CD4-positive, alpha-beta memory T cell (primary cell): Measurements from ENCODE around the gene SUN2. TPM values are rescaled to one million over a fixed set of nuclear protein-coding genes. Genes with fewer than 3 reads are reported as not detected.

Source experiments
- CTCF ChIA-PET: fragments of 350-600 bp; sonication (Branson Sonifier 250); formaldehyde crosslinking; loops from one replicate; lab custom pipeline; 2021; ENCODE audit warnings: inconsistent platforms; ENCODE audit not compliant: partially characterized antibody; lab: Charles Lee
- POLR2A ChIA-PET: fragments of 350-600 bp; sonication (Branson Sonifier 250); formaldehyde crosslinking; loops from one replicate; lab custom pipeline; 2021; ENCODE audit not compliant: partially characterized antibody; lab: Charles Lee
- DNase-seq, 5 donors: peaks; one replicate each; pipeline versions ENCODE4 v3.0.0 to v3.0.0-alpha.2; 2020 to 2022; ENCODE audit warnings: mixed read lengths in 1 of 5
- H3K27ac ChIP-seq: one replicate; pipeline ENCODE4 v1.7.0; 2013; ENCODE audit warnings: low read depth, low read length
- H3K27me3 ChIP-seq: 2 replicates; pipeline ENCODE4 v1.7.0; 2013; ENCODE audit warnings: mild to moderate bottlenecking, low read length, moderate library complexity; ENCODE audit not compliant: insufficient read depth
- H3K36me3 ChIP-seq: 2 replicates; pipeline ENCODE4 v1.7.0; 2013; ENCODE audit warnings: mild to moderate bottlenecking, low read length, moderate library complexity; ENCODE audit not compliant: insufficient read depth
- H3K4me1 ChIP-seq: 2 replicates; pipeline ENCODE4 v1.7.0; 2013; ENCODE audit warnings: mild to moderate bottlenecking, low read length, moderate library complexity; ENCODE audit not compliant: insufficient read depth
- H3K4me3 ChIP-seq, 2 donors: one replicate each; pipeline ENCODE4 v1.7.0; 2013; ENCODE audit warnings: low read length in 2 of 2, mild to moderate bottlenecking in 1 of 2
- H3K9me3 ChIP-seq, 2 donors: one replicate each; pipeline ENCODE4 v1.7.0; 2013; ENCODE audit warnings: low read length in 2 of 2, control low read depth in 1 of 2; ENCODE audit not compliant: control insufficient read depth in 1 of 2
- H3K27ac Mint-ChIP-seq, 7 donors: one replicate each; pipeline ENCODE4 v1.8.0; 2020 to 2021; ENCODE audit warnings: mixed read lengths in 7 of 7, mild to moderate bottlenecking in 6 of 7, inconsistent platforms in 3 of 7, moderate library complexity in 3 of 7
- H3K27me3 Mint-ChIP-seq, 2 donors: one replicate each; pipeline ENCODE4 v1.8.0; 2020 to 2021; ENCODE audit warnings: mixed read lengths in 2 of 2
- H3K36me3 Mint-ChIP-seq, 2 donors: one replicate each; pipeline ENCODE4 v1.8.0; 2020 to 2021; ENCODE audit warnings: mixed read lengths in 2 of 2, inconsistent platforms in 1 of 2, mild to moderate bottlenecking in 1 of 2
- H3K4me1 Mint-ChIP-seq, 4 donors: one replicate each; pipeline ENCODE4 v1.8.0; 2020 to 2021; ENCODE audit warnings: mixed read lengths in 4 of 4, mild to moderate bottlenecking in 1 of 4
- H3K4me3 Mint-ChIP-seq, 8 donors: one replicate each; pipeline ENCODE4 v1.8.0; 2020 to 2021; ENCODE audit warnings: mixed read lengths in 8 of 8, mild to moderate bottlenecking in 7 of 8, moderate library complexity in 6 of 8, inconsistent platforms in 3 of 8
- H3K9me3 Mint-ChIP-seq, 8 donors: one replicate each; pipeline ENCODE4 v1.8.0; 2020 to 2021; ENCODE audit warnings: mixed read lengths in 8 of 8, mild to moderate bottlenecking in 5 of 8, inconsistent platforms in 3 of 8, moderate library complexity in 1 of 8
- intact Hi-C: fragments of 100-400 bp; cut with micrococcal nuclease; formaldehyde crosslinking; loops from one replicate; pipeline ENCODE4 v1.15.1; 2023
- polyA plus RNA-seq, 2 donors: library from polyadenylated mRNA; unstranded; fragments of 300-500 nt; fragmentation: Illumina TruSeq; gene quantifications; one replicate each; pipeline ENCODE4 v1.2.3, GENCODE V29; 2021
- total RNA-seq, 2 experiments: library from RNA; stranded (reverse); gene quantifications; one replicate each; pipeline ENCODE4 v1.2.3, GENCODE V29; 2021

Gene SUN2
- total and polyA plus RNA-seq, 4 experiments from 2014 or later: 323 to 1,004 (median 815) TPM

DNA sequence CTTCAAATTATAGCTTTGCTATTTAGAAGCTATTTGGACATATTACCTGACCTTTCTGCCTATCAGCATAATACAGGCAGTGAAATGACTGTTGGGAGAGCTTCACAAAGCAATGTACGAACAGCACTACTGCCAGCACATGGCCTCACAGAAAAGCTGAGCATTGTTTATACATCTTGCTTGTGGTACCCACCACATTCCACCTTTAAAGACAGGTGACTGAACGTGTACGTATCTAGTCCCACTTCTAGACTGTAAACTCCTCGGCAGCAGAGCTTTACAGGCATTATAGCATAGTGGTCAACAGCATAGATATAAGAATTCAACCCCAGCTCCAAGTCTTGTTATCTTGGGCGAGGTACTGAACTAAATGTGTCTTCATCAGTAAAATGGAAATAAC, 56.7 kb downstream of the SUN2 start:
- H3K36me3 ChIP-seq: no peaks in the 10 kb centered on the region
- intact Hi-C loops: no loop called here
- peaks cover 52% of the 10 kb centered on the region for H3K4me1 ChIP-seq
- Mint-ChIP-seq H3K36me3 (peaks cover 3 to 33% of the 10 kb centered on the region in 2 donors), H3K9me3 (peaks cover 0 to 5% (median 0%) of the 10 kb centered on the region in 8 donors), H3K4me1 (peaks cover 52 to 66% (median 57%) of the 10 kb centered on the region in 4 donors), H3K4me3 (peak overlapping the region; percentile 90 to 94 (median 92)), H3K27me3 (peaks cover 0 to 4% of the 10 kb centered on the region in 2 donors), H3K27ac (peak overlapping the region; percentile 98 to 100 (median 98))
- peak overlapping the region; percentile 98 for H3K27ac ChIP-seq
- POLR2A ChIA-PET: interaction anchor here (0.9 to 8.5 kb wide), 14 partner anchors 8 to 1056 kb away, joined by 3 to 84 read pairs (median 4); partner anchors contain the start of genes CBX6, CBY1, FAM227A and SUN2
- no peaks in the 10 kb centered on the region for H3K9me3 ChIP-seq
- H3K4me3 ChIP-seq: peak overlapping the region; percentile 13 to 79
- no peaks in the 10 kb centered on the region for H3K27me3 ChIP-seq
- CTCF ChIA-PET: interaction anchor here (1.9 to 5.2 kb wide), 3 partner anchors 17 to 647 kb away, joined by 5 to 49 read pairs (median 5); partner anchors contain the start of gene TOMM22
- DNase-seq: no peak

DNA sequence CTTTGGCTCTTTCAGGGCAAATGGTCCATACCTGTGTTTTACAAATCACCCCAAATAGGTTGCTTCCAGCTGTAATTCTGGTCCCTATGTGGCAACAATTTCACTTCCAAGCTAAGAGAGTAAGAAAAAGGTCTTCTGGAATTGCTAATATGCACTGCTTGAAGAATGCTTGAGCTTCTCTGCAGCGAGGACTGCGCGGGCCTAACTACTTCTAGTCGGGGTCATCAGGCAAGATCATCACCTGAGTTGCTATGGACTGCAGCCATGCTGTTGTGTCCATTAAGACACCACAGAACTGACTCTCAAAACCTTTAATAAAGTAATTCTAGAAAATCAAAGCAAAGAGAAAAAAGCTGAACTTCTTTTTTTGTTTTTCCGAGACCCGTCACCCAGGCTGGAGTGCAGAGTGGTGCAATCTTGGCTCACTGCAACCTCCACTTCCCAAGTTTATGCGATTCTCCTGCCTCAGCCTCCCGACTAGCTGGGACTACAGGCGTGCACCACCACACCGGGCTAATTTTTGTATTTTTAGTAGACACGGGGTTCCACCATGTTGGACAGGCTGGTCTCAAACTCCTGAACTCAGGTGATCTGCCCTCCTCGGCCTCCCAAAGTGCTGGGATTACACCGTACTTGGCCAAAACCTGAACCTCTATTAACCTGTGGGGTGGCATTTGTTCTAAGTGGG, 57.2 kb downstream of the SUN2 start:
- H3K4me3 Mint-ChIP-seq: peak overlapping the region in 7 of 8 donors; percentile 72 to 93 (median 91)
- no peaks in the 10 kb centered on the region for H3K27me3 ChIP-seq
- H3K9me3 Mint-ChIP-seq: peaks cover 0 to 5% (median 0%) of the 10 kb centered on the region in 8 donors
- H3K27ac ChIP-seq: peak overlapping the region; percentile 98
- POLR2A ChIA-PET: interaction anchor here (0.9 to 8.5 kb wide), 16 partner anchors 7 to 1055 kb away, joined by 3 to 84 read pairs (median 4); partner anchors contain the start of genes CBX6, CBY1, FAM227A and GTPBP1
- no peaks in the 10 kb centered on the region for H3K9me3 ChIP-seq
- H3K27ac Mint-ChIP-seq: peak overlapping the region; percentile 98 to 100 (median 98)
- CTCF ChIA-PET: interaction anchor here (1.2 to 5.2 kb wide), 4 partner anchors 17 to 646 kb away, joined by 3 to 49 read pairs (median 5); partner anchors contain the start of gene TOMM22
- DNase-seq: peak in 1 of 5 donors; percentile 9
- no peaks in the 10 kb centered on the region for H3K36me3 ChIP-seq
- H3K4me3 ChIP-seq: no peak overlapping the region
- H3K36me3 Mint-ChIP-seq: peaks cover 3 to 33% of the 10 kb centered on the region in 2 donors
- intact Hi-C loops: no loop called here
- H3K27me3 Mint-ChIP-seq: peaks cover 0 to 4% of the 10 kb centered on the region in 2 donors
- H3K4me1 ChIP-seq: peaks cover 52% of the 10 kb centered on the region
- H3K4me1 Mint-ChIP-seq: peaks cover 51 to 69% (median 60%) of the 10 kb centered on the region in 4 donors

DNA sequence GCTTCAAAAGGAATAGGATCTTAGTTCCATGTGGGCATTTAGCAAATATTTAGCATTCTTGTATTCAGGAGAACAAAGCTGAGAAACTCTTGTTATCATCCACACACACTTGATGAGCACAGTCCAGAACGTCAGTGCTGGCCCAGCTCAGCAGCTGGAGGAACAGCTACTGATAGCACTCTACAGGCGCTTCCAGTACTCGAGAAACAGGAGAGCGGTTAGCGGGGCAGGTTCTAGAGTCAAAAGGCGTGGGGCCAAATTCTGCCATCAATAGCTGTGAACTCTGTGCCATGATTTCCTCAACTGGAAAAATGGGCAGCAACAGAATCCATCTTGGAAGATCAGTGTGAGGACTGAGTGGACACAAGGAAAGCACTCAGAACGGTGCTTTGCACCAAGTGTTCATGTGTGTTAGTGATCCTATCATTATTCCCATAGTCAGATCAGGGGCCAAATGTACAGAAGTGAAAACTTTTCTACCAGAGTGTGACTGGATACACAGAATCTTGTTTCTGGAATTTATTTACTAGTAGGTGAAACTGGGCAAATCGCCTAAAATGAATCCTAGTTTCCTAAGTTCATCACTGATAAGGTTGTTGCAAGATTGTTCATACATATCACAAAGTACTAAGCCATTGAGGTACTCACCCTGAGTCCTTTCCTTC, 58.2 kb downstream of the SUN2 start:
- no peaks in the 10 kb centered on the region for H3K27me3 ChIP-seq
- no peaks in the 10 kb centered on the region for H3K9me3 ChIP-seq
- H3K4me3 ChIP-seq: no peak overlapping the region
- H3K27ac ChIP-seq: peak overlapping the region; percentile 36
- Mint-ChIP-seq H3K9me3 (peaks cover 0 to 5% (median 0%) of the 10 kb centered on the region in 8 donors), H3K4me3 (peak overlapping the region; percentile 7 to 93 (median 51)), H3K4me1 (peaks cover 58 to 78% (median 66%) of the 10 kb centered on the region in 4 donors), H3K27ac (peak overlapping the region; percentile 56 to 100 (median 98)), H3K27me3 (peaks cover 0 to 4% of the 10 kb centered on the region in 2 donors), H3K36me3 (peaks cover 3 to 41% of the 10 kb centered on the region in 2 donors)
- DNase-seq: peak in 1 of 5 donors; percentile 39
- CTCF ChIA-PET: interaction anchor here (1.2 to 5.2 kb wide), 2 partner anchors 16 to 71 kb away, joined by 3 to 49 read pairs; partner anchors contain the start of gene TOMM22
- POLR2A ChIA-PET: interaction anchor here (1.4 to 8.5 kb wide), 6 partner anchors 8 to 54 kb away, joined by 3 to 84 read pairs (median 28); partner anchors contain the start of genes GTPBP1 and TOMM22
- peaks cover 52% of the 10 kb centered on the region for H3K4me1 ChIP-seq
- no peaks in the 10 kb centered on the region for H3K36me3 ChIP-seq
- intact Hi-C loops: no loop called here

DNA sequence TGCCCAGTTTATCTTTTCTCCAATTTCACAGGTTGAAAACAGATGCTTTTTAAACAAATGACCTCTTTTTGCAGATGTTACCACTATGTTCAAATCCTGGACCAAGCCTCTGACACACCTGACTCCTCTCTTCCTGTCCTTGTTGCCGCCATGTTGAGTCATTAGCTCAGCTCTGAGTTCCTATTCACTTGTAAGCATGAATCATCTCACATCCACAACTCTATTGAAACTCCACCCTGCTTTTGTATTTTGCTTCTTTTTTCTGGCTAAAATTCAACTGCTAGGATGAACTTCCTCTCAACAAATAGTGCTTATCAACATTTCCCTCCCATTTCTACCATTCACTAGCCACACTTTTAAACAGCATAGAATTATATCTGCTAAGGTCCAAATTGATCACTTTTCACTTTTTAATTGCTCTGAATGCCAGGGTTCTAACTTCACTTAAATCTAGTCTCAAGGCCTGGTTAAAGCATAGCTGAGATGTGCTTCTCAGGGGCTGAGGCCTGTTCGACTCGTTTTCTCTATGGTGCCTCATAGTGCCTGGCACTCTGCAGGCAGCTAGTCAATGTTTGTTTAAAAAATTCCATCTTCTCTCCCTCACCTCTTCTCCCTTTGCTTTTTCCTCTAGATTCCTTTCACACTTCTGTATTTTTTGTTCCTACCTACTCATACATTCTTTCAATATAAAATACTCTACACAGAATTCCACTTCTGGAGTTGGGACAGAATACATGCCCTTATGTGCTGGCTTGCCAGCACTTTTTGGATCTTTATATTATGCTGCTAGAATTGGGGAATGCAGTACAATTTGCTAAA, 59.0 kb downstream of the SUN2 start:
- peaks cover 3 to 44% of the 10 kb centered on the region in 2 donors for H3K36me3 Mint-ChIP-seq
- H3K4me1 ChIP-seq: peaks cover 50% of the 10 kb centered on the region
- POLR2A ChIA-PET: interaction anchor here (1.1 to 8.5 kb wide), 7 partner anchors 9 to 55 kb away, joined by 3 to 84 read pairs (median 27); partner anchors contain the start of genes GTPBP1 and TOMM22

DNA sequence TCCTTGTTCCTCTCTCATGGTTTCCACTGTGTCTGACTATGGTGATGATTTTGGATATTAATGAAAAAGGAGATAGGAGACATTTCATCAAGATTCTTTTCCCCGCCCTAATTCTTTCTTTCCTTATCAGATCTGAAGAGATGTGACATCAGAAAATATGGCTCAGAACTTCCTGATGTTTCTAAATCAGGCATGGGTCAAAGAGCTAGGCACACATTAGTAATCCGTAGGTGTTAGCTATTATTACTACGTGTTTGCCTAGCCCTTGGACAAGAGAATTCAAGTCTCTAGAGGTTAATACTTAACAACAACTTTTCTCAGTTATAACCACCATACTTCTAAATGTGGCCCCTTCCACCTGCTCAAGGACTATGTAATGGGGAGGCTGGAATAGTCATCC, 60.9 kb downstream of the SUN2 start:
- H3K4me1 Mint-ChIP-seq: peaks cover 52 to 75% (median 62%) of the 10 kb centered on the region in 4 donors
- DNase-seq: no peak
- H3K27ac Mint-ChIP-seq: peak overlapping the region in 5 of 7 donors; percentile 36 to 67 (median 42)
- H3K4me3 Mint-ChIP-seq: peak overlapping the region in 1 of 8 donors; percentile 40
- Histone ChIP-seq H3K9me3 (no peaks in the 10 kb centered on the region), H3K27ac (no peak overlapping the region), H3K27me3 (no peaks in the 10 kb centered on the region), H3K4me3 (no peak overlapping the region), H3K4me1 (peaks cover 42% of the 10 kb centered on the region), H3K36me3 (peaks cover 2% of the 10 kb centered on the region)
- H3K27me3 Mint-ChIP-seq: no peaks in the 10 kb centered on the region
- intact Hi-C loops: no loop called here
- no peaks in the 10 kb centered on the region for H3K9me3 Mint-ChIP-seq
- CTCF ChIA-PET: interaction anchor here (0.9 to 1.0 kb wide), 2 partner anchors 11 to 13 kb away, joined by 3 to 5 read pairs; partner anchors contain the start of gene GTPBP1
- POLR2A ChIA-PET: interaction anchor here (2.3 to 8.5 kb wide), 3 partner anchors 11 to 60 kb away, joined by 5 to 84 read pairs (median 30); partner anchors contain the start of genes GTPBP1 and TOMM22
- peaks cover 7 to 42% of the 10 kb centered on the region in 2 donors for H3K36me3 Mint-ChIP-seq

More for the DNA sequence above, 59.0 kb downstream of the SUN2 start:
- H3K9me3 ChIP-seq: no peaks in the 10 kb centered on the region
- intact Hi-C loops: no loop called here
- H3K36me3 ChIP-seq: no peaks in the 10 kb centered on the region
- CTCF ChIA-PET: interaction anchor here (5.2 kb wide), 1 partner anchor 15 kb away, joined by 49 read pairs; the partner anchor contains the start of gene TOMM22
- peak overlapping the region in 7 of 8 donors; percentile 16 to 93 (median 56) for H3K4me3 Mint-ChIP-seq
- peaks cover 0 to 5% (median 0%) of the 10 kb centered on the region in 8 donors for H3K9me3 Mint-ChIP-seq
- H3K27me3 ChIP-seq: no peaks in the 10 kb centered on the region
- H3K27ac ChIP-seq: peak overlapping the region; percentile 36
- H3K4me1 Mint-ChIP-seq: peaks cover 58 to 80% (median 68%) of the 10 kb centered on the region in 4 donors
- H3K4me3 ChIP-seq: no peak overlapping the region
- H3K27me3 Mint-ChIP-seq: peaks cover 0 to 4% of the 10 kb centered on the region in 2 donors
- DNase-seq: peak in 1 of 5 donors; percentile 73
- H3K27ac Mint-ChIP-seq: peak overlapping the region; percentile 56 to 99 (median 80)

DNA sequence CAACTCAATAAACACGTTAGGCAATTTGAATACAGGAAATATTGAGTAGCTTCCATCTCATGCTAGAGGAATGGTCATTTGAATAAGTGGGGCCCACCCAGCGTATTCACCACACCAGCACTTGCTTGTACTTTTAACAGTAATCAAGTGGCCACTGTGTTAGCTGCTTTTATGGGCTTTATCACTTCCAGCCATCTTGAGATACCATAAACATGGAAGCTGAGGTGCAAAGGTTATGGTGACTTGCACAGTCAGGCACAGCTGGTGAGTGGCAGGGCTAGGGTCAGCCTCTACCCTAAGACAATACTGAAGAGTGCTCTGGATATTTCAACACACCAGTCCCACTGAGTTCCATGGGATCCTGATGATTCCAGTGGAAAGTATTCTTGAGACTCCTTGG, 61.7 kb downstream of the SUN2 start:
- H3K4me1 ChIP-seq: peaks cover 33% of the 10 kb centered on the region
- Mint-ChIP-seq H3K9me3 (no peaks in the 10 kb centered on the region), H3K27ac (peak overlapping the region in 1 of 7 donors; percentile 36), H3K36me3 (peaks cover 13 to 40% of the 10 kb centered on the region in 2 donors), H3K4me1 (peaks cover 44 to 66% (median 53%) of the 10 kb centered on the region in 4 donors), H3K4me3 (no peak overlapping the region), H3K27me3 (no peaks in the 10 kb centered on the region)
- H3K27me3 ChIP-seq: no peaks in the 10 kb centered on the region
- CTCF ChIA-PET: no interaction called here
- DNase-seq: no peak
- POLR2A ChIA-PET: interaction anchor here (1.3 to 8.5 kb wide), 4 partner anchors 11 to 60 kb away, joined by 3 to 84 read pairs (median 8); partner anchors contain the start of genes GTPBP1 and TOMM22
- no peak overlapping the region for H3K27ac ChIP-seq
- no peak overlapping the region for H3K4me3 ChIP-seq
- no peaks in the 10 kb centered on the region for H3K9me3 ChIP-seq
- intact Hi-C loops: no loop called here
- peaks cover 7% of the 10 kb centered on the region for H3K36me3 ChIP-seq
